ENCODE measurements around the gene FBXO3. TPM values are rescaled to one million over a fixed set of nuclear protein-coding genes. Genes with fewer than 3 reads are reported as not detected.

FBXO3 gene
- total RNA-seq, 1 experiment from 2014 or later = 22.5 TPM

DNA sequence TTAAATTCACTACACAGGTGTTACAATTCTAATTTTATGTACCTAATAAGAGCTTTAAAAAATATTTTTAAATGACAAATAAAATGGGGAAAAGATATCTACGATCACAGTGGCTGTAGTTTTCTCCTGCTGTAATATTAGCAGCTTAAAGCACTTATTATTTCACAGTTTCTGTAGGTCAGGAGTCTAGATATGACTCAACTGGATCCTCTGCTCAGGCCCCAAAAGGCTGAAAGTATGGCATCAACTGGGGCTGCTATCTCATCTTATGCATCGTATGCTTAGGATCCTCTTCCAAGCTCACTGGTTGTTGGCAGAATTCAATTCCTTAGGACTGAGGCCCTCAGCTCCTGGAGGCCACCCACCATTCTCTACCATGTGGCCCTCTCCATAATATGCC lies 12.8 kb downstream of the FBXO3 start:
- intact Hi-C loops (cut with micrococcal nuclease) = no loop called here
- DNase-seq (no peak), ATAC-seq (no peak)
- Histone ChIP-seq H3K27me3 (ENCODE audit: low read length) (no peaks in the 10 kb centered on the region), H3K4me2 (ENCODE audit: low read length) (no peak overlapping the region), H3K4me1 (ENCODE audit: insufficient read depth, low read length) (peaks cover 11% of the 10 kb centered on the region), H3K9me3 (ENCODE audit: low read length) (no peaks in the 10 kb centered on the region), H3F3A (ENCODE audit: low read length, unreplicated experiment) (no peaks in the 10 kb centered on the region), H3K9me2 (replicated peaks; ENCODE audit: low read length) (no peaks in the 10 kb centered on the region), H3K36me3 (ENCODE audit: low read depth, low read length) (peaks cover 7% of the 10 kb centered on the region; the same call in 1 of the 2 replicates), H3K27ac (ENCODE audit: low read length) (no peak overlapping the region), H3K79me2 (ENCODE audit: low read length) (no peaks in the 10 kb centered on the region), H2AFZ (ENCODE audit: low read length) (no peak overlapping the region), H3K4me3 (ENCODE audit: low read length) (no peak overlapping the region), H3K9ac (ENCODE audit: low read length) (no peak overlapping the region), H4K20me1 (ENCODE audit: low read length) (no peaks in the 10 kb centered on the region)
- TF ChIP-seq CTCF (conservative IDR thresholded peaks at IDR 0.05; ENCODE audit: low read depth, low read length) (no peak), EZH2phosphoT487 (IDR thresholded peaks at IDR 0.05; ENCODE audit: borderline replicate concordance, low read length) (no peak), EZH2 (IDR thresholded peaks at IDR 0.05; ENCODE audit: low read length, unreplicated experiment) (no peak)
- POLR2A ChIA-PET (ENCODE audit: unreplicated experiment) = no interaction called here
- no TSS peak for BruUV-seq (replicated peaks)
- CTCF ChIA-PET = no interaction called here

GRCh38 chr11:33753304-33753967 lies 20.9 kb downstream of the FBXO3 start:
- H2AFZ ChIP-seq (ENCODE audit: low read length) = no peak overlapping the region
- BruUV-seq (replicated peaks) = no TSS peak
- H3K9ac ChIP-seq (ENCODE audit: low read length) = no peak overlapping the region
- H4K20me1 ChIP-seq (ENCODE audit: low read length) = no peaks in the 10 kb centered on the region
- intact Hi-C loops (cut with micrococcal nuclease) = no loop called here
- no peaks in the 10 kb centered on the region for H3K79me2 ChIP-seq (ENCODE audit: low read length)
- CTCF ChIA-PET = no interaction called here
- no peaks in the 10 kb centered on the region for H3K27me3 ChIP-seq (ENCODE audit: low read length)
- no peaks in the 10 kb centered on the region for H3K9me2 ChIP-seq (replicated peaks; ENCODE audit: low read length)
- peaks cover 10% of the 10 kb centered on the region; the same call in 1 of the 2 replicates for H3K4me1 ChIP-seq (ENCODE audit: insufficient read depth, low read length)
- TF ChIP-seq EZH2 (IDR thresholded peaks at IDR 0.05; ENCODE audit: low read length, unreplicated experiment) = no peak
- no peak for TF ChIP-seq CTCF (conservative IDR thresholded peaks at IDR 0.05; ENCODE audit: low read depth, low read length)
- no peak for TF ChIP-seq EZH2phosphoT487 (IDR thresholded peaks at IDR 0.05; ENCODE audit: borderline replicate concordance, low read length)
- POLR2A ChIA-PET (ENCODE audit: unreplicated experiment) = interaction anchor here (0.9 kb wide), 1 partner anchor 52 kb away, joined by 3 read pairs; no protein-coding TSS in a partner anchor
- H3F3A ChIP-seq (ENCODE audit: low read length, unreplicated experiment) = no peaks in the 10 kb centered on the region
- ATAC-seq (peak; percentile 50), DNase-seq (peak; percentile 21)
- H3K27ac ChIP-seq (ENCODE audit: low read length) = no peak overlapping the region
- 0 out of 2 replicates have a peak, but pooled peaks cover 8% of the 10 kb centered on the region for H3K36me3 ChIP-seq (ENCODE audit: low read depth, low read length)
- H3K4me2 ChIP-seq (ENCODE audit: low read length) = no peak overlapping the region
- no peak overlapping the region for H3K4me3 ChIP-seq (ENCODE audit: low read length)
- no peaks in the 10 kb centered on the region for H3K9me3 ChIP-seq (ENCODE audit: low read length)

- ATAC-seq (no peak), DNase-seq (no peak)
- H3K27ac ChIP-seq (ENCODE audit: low read length) = no peak overlapping the region
- H4K20me1 ChIP-seq (ENCODE audit: low read length) = no peaks in the 10 kb centered on the region
- H3K9me2 ChIP-seq (replicated peaks; ENCODE audit: low read length) = no peaks in the 10 kb centered on the region
- H3K9me3 ChIP-seq (ENCODE audit: low read length) = no peaks in the 10 kb centered on the region
- no peaks in the 10 kb centered on the region for H3F3A ChIP-seq (ENCODE audit: low read length, unreplicated experiment)
- H3K36me3 ChIP-seq (ENCODE audit: low read depth, low read length) = 0 out of 2 replicates have a peak, but pooled peaks cover 8% of the 10 kb centered on the region
- TF ChIP-seq CTCF (conservative IDR thresholded peaks at IDR 0.05; ENCODE audit: low read depth, low read length) (no peak), EZH2 (IDR thresholded peaks at IDR 0.05; ENCODE audit: low read length, unreplicated experiment) (no peak), EZH2phosphoT487 (IDR thresholded peaks at IDR 0.05; ENCODE audit: borderline replicate concordance, low read length) (no peak)
- intact Hi-C loops (cut with micrococcal nuclease) = no loop called here
- H3K27me3 ChIP-seq (ENCODE audit: low read length) = no peaks in the 10 kb centered on the region
- H3K79me2 ChIP-seq (ENCODE audit: low read length) = no peaks in the 10 kb centered on the region
- peaks cover 10% of the 10 kb centered on the region; the same call in 1 of the 2 replicates for H3K4me1 ChIP-seq (ENCODE audit: insufficient read depth, low read length)
- no TSS peak for BruUV-seq (replicated peaks)
- H2AFZ ChIP-seq (ENCODE audit: low read length) = no peak overlapping the region
- H3K9ac ChIP-seq (ENCODE audit: low read length) = no peak overlapping the region
- CTCF ChIA-PET = no interaction called here
- POLR2A ChIA-PET (ENCODE audit: unreplicated experiment) = no interaction called here
- H3K4me2 ChIP-seq (ENCODE audit: low read length) = no peak overlapping the region
- no peak overlapping the region for H3K4me3 ChIP-seq (ENCODE audit: low read length)
Measured at GRCh38 chr11:33751878-33752277, 22.4 kb downstream of the FBXO3 start.
